Measurements from ENCODE around the gene RAB36.

- TF ChIP-seq CTCF (IDR thresholded peaks at IDR 0.05) (no peak), POLR2A (IDR thresholded peaks at IDR 0.05) (no peak), POLR2AphosphoS5 (IDR thresholded peaks at IDR 0.05; ENCODE audit: insufficient read depth in 1 of 2, low read depth in 1 of 2) (no peak)
These were observed 23.9 kb upstream of the RAB36 start for GRCh38 chr22:23121424-23121823.
